Measurements from ENCODE around the gene AOC2.
"Not testable (repeated sequence)": the region's sequence is repeated elsewhere in the genome, so short reads cannot be mapped to it uniquely, and the experiment has no call there.

AOC2 gene

GRCh38 chr17:42832934-42833766 lies 11.2 kb upstream of the AOC2 start, which contains the start of gene PSME3:
Gene PSME3, plus strand, starts transcription at chr17:42833397. Its CDS starts 235 bp downstream, at chr17:42833632.
- peak; percentile 88 for DNase-seq (ENCODE audit: low spot score)

- DNase-seq (ENCODE audit: low spot score) = no peak
These were observed 10.5 kb upstream of the AOC2 start for GRCh38 chr17:42833767-42834422.

GRCh38 chr17:42835732-42836131 lies 8.6 kb upstream of the AOC2 start:
- no peak for DNase-seq (ENCODE audit: low spot score)

- no peak for DNase-seq (ENCODE audit: low spot score)
These were observed 2.2 kb upstream of the AOC2 start for GRCh38 chr17:42841975-42842685.

GRCh38 chr17:42843358-42843934 lies 934 bp upstream of the AOC2 start:
- peak; percentile 38 for DNase-seq (ENCODE audit: low spot score)

GRCh38 chr17:42844761-42845555 lies 578 bp downstream of the AOC2 start:
- no peak for DNase-seq (ENCODE audit: low spot score)

- no peak for DNase-seq (ENCODE audit: low spot score)
These were observed 1.2 kb downstream of the AOC2 start for GRCh38 chr17:42845556-42845917.

GRCh38 chr17:42845918-42846593 lies 1.7 kb downstream of the AOC2 start:
- no peak for DNase-seq (ENCODE audit: low spot score)

GRCh38 chr17:42846594-42847280 lies 2.4 kb downstream of the AOC2 start:
- no peak for DNase-seq (ENCODE audit: low spot score)

- no peak for DNase-seq (ENCODE audit: low spot score)
These were observed 3.7 kb downstream of the AOC2 start for GRCh38 chr17:42848093-42848492.

GRCh38 chr17:42849031-42849430 lies 4.7 kb downstream of the AOC2 start:
- no peak for DNase-seq (ENCODE audit: low spot score)

- DNase-seq (ENCODE audit: low spot score) = no peak
These were observed 5.2 kb downstream of the AOC2 start for GRCh38 chr17:42849451-42850181.

GRCh38 chr17:42850954-42851353 lies 6.6 kb downstream of the AOC2 start, which contains the start of gene AOC3:
Gene AOC3, plus strand, starts transcription at chr17:42851199. Its CDS starts 145 bp downstream, at chr17:42851344.
- DNase-seq (ENCODE audit: low spot score) = no peak

- DNase-seq (ENCODE audit: low spot score) = not testable (repeated sequence)
These were observed 7.2 kb downstream of the AOC2 start for GRCh38 chr17:42851371-42852240.

- no peak for DNase-seq (ENCODE audit: low spot score)
These were observed 8.0 kb downstream of the AOC2 start for GRCh38 chr17:42852351-42852750.

GRCh38 chr17:42853004-42853403 lies 8.6 kb downstream of the AOC2 start:
- no peak for DNase-seq (ENCODE audit: low spot score)

- no peak for DNase-seq (ENCODE audit: low spot score)
These were observed 9.2 kb downstream of the AOC2 start for GRCh38 chr17:42853597-42853967.

GRCh38 chr17:42853968-42854790 lies 9.8 kb downstream of the AOC2 start:
- DNase-seq (ENCODE audit: low spot score) = no peak
